Pulmonary artery endothelial cell (primary cell): ENCODE results near the gene CFL1. TPM values are rescaled to one million over a fixed set of nuclear protein-coding genes. Genes with fewer than 3 reads are reported as not detected.
A peak's percentile ranks its signal among the peaks of the same experiment; 100 is the strongest.
"Not testable (repeated sequence)": the region's sequence is repeated elsewhere in the genome, so short reads cannot be mapped to it uniquely, and the experiment has no call there.

ENCODE experiments used
- DNase-seq: peaks from one replicate; pipeline ENCODE4 v3.0.0-alpha.2; 2011; ENCODE audit warnings: low read depth, low spot score
- total RNA-seq: library from RNA; depleted of rRNA; stranded (reverse); fragments of >200 nt; gene quantifications from 2 replicates; pipeline ENCODE4 v1.2.3, GENCODE V29; 2014

Gene CFL1
- total RNA-seq, 1 donor from 2014 or later = 1,402 TPM

- no peak for DNase-seq
These were observed 14.2 kb downstream of the CFL1 start for GRCh38 chr11:65843811-65844210.

DNA sequence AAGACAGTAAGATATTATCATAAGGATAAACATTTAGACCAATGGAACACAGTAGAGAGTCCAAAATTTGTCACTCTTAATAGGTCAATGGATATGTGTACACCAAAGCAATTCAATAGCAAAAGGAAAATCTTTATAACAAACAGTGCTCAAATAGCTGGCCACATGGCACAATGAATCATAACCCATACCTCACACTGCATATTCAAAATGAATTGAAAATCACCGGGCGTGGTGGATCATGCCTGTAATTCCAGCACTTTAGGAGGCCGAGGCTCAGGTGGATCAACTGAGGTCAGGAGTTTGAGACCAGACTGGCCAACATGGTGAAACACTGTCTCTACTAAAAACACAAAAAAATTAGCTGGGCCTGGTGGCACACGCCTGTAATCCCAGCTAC, 15.8 kb downstream of the CFL1 start:
- no peak for DNase-seq

DNA sequence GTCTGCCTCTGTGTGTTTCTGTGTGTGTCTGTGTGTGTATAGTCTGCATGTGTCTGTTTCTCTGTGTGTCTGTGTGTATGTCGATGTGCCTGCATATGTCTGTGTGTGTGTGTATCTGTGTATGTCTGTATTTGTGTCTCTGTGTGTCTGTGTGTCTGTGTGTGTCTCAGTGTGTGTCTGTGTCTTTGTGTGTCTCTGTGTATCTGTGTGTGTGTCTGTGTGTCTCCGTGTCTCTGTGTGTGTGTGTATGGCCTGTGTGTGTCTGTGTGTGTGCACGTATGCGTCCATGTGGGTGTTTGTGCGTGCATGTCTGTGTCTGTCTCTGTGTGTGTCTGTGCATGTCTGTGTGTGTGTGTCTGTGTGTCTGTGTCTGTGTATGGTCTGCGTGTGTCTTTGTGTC, 23.8 kb downstream of the CFL1 start:
- DNase-seq = no peak

DNA sequence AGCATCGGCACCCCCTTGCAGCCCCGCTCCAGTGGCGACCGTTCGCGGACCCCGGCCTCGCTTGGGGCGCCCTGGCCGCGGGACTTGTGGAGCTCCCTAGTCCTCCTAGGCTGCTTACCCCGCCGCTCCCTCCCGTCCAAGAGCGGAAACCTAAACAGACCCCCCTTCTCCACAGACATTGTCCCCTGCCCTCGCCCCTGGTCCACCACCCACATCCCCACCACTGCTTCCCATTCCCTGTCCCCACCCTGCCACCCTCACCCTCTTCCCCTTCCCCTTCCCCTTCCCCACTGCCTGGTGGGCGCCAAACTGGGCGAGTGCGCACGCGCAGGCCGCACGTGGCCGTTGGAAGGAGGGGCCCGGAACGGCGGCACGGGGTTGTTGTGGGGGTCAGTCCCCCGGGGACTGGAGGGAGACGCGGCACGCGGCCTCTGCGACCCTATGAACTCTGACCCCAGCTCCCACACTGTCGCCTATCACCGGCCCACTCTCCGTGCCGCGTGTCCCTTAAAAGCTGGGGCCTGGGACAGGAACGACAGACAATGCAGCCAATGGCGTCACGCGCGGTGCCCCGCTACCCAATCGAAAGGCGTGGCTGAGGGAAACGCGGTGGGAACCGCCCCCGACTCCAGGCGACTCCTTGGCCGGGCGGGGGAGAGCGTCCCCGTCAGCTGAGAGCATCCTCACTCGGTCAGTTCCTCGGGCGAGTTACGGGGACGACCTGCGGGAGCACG, 24.5 kb downstream of the CFL1 start, which contains the start of gene SNX32:
Gene SNX32, plus strand, starts transcription at position 667 of the 734 bp plus-strand sequence. CDS start 103 bp downstream, outside the sequence.
- peak; percentile 75 for DNase-seq

- DNase-seq = not testable (repeated sequence)
These were observed 25.7 kb downstream of the CFL1 start for GRCh38 chr11:65832231-65832630.

GRCh38 chr11:65829459-65829858, 28.5 kb downstream of the CFL1 start:
- DNase-seq = no peak

DNA sequence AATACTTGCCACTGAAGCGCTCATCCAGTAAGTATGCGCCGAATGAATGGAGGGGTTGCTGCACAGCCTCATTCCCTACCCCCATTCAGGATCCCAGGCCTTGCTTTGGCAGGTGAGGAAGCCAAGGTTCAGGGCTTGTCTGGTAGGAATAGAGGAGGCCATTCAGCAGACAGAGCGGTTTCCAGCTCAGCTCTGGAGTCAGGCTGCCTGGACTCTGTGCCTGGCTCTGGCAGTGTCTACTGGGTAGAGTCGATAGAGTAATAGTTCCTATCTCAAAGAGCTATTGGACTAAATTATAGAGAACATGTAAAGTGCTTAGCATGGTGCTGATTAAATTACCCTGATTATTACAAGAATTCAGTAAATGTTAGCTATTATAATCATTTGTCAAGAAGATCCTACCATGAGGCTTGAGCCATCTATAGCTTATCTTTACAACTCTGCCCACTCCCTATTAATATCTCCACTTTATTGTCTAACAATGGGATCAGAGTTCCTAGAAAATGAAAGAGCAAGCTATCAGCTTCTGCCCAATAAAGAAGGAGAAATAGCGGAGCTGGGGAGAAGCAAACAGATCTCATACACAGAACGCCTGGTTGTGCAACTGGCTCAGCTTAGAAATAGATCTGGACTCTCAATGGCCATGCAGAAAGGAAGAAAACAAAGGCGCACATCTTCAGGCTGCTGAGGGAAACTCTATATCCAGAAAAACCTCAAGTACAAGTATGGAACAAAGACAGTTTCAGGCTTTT, 30.8 kb downstream of the CFL1 start:
- DNase-seq = no peak

DNA sequence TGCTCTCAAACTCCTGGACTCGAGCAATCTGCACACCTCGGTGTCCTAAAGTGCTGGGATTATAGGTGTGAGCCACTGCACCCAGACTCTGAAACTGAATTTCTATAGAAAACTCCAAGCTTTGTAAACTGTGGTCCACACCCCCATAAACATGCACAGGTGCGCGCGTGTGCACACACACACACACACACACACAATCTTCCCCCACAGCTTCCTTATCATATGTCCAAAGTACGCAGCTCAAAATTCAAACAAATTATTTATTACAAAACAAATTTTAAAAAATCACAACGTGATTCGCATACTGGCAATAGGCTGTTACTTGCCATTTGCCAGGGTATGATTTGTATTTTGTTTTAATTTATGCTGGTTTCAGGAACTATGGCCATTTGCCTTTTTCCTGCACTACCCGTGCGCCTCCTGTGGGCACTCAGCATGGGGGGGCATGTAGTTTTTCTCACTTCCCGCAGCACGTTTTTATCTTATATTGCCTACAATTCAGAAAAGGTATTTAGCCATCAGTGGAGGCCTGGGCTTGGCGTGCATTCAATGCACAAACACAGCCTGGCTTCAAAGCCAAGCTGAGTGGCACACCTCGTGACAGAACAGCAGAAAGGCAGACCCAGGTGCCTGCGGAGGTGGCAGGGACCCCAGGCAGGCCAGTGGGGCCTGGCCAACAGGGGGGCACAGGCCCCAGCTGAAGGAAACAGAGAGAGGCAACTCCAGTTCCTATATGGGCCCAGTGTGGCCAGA, 35.0 kb downstream of the CFL1 start:
- no peak for DNase-seq

DNA sequence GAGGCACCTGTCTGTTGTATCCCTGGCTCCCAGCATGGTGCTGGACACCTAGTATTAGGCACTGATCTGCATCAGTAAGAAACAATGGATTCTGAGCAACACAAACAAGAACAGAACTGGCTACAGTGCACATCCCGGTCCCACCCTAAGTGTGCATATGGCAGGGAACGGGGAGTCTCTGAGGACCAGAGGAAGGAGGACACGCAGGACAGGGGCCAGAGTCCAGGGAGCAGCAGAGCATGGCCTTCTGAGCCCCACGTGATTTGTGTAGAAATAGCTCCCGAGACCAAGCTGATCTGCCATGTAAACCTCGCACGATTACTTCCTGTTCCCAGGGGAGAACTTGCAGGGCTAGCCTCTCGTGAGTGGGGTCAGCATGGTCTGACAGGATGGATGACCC, 36.9 kb downstream of the CFL1 start:
- no peak for DNase-seq

DNA sequence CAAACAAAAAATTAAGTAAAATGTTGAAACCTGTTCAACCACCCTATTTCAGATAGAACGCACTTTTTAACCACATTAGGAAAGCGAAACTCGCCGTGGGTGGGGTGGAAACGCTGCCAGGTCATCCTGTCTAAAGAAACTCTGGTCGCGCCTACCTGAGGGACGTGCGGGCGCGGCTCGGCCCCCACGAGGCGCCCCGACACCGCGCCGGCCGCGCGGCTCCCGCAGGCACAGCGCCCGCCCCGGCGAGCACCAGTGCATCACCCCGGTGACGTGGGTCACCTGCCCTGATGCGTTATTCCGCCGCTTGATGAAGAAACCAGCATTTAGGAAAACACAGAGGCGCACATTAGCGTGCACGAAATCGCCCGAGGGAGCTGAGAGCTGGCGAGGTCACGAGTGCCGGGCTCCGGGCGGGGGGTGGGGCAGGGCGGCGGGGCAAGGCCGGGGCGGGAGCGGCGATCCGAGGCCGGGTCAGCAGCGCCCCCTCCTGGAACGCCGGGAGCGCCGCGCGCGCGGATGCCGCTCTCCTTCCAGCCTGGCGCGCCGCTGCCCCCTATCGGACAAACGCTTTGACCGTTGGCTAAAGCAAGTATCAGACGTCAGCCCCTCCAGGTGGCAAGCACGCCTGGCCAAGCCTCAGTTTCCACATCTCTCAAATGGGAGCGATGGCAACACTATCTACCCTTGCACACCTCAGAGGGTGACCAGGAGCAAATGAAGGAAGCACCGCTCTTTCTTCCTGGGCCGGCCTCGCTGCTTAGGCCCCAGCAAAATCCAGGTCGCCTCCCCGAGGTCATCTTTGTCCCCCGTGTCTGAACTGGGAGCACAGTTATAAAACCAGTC, 39.9 kb downstream of the CFL1 start:
- peak; percentile 35 for DNase-seq

DNA sequence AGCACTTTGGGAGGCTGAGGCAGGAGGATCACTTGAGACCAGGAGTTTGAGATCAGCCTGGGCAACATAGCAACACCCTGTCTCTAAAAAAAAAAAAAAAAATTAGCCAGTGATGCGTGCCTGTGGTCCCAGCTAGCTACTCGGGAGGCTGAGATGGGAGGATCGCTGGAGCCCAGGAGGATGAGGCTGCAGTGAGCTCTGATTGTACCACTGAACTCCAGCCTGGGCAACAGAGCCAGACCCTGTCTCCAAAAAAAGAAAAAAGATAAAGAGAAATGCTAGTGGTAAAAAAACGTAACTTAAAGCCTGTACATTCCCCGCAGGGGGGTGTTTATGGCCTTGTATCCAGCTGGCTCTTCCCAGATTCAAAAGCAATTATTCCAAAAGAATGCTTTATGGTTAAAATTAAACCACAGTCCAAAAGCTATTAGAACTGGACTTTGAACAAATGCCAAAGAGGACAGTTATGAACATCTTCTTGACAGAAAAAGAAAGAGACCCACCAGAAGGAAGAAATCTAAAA, 40.6 kb downstream of the CFL1 start:
- no peak for DNase-seq

DNA sequence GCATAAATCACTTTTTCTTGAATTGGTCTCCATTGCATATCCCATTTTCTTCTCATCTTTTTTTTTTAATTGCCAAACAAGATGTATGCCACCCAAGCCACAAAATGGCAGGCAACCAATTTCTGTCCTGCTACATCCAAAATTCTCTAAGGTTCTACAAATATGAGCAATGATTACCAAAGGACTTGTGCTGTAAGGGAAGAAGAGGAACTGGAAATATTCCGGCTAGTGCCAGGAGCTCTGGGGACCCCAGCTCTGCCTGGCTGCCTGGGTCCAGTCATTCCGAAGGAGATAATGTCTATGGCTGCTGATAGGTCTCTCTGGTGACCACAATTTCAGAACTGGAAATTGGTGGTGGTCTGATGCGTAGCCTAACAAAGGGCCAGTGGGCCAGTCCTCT, 41.3 kb downstream of the CFL1 start:
- DNase-seq = no peak

GRCh38 chr11:65814986-65815565, 42.9 kb downstream of the CFL1 start:
- DNase-seq = no peak

- DNase-seq = peak; percentile 20
These were observed 43.6 kb downstream of the CFL1 start for GRCh38 chr11:65814131-65814985.

DNA sequence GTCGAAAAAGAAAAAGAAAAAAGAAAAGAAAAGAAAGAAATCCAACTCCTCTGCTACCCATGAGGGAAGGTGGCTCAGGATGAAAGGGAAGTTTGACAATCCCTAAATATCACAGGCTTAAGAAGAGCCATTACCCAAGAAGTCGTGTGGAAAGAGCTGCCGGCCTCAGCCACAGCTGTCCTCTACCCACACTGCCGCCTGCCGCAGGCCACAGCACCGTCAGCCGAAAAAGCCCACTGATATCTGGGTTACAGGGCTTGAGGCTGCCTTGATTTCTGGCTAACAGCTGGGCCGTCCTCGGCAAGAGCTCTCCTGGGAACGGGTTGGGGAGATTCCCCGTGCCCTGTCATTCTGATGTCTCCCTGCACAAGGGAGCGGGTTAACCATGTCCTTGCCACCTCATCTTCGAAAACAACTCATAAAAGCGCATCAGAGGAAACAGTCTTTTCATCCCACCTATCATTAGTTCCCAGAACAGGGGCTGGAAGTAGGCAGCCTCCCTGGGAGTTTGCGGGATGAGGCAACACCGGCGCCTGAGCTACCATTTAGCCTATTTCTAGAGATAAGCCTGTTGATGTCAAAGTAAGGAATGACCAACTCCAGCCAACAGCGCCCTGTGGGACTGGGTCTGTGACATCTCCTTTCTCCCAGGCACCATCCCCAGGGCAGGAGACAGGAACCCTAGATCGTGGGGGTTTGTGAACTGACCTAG, 46.1 kb downstream of the CFL1 start:
- no peak for DNase-seq

GRCh38 chr11:65810046-65810868, 47.7 kb downstream of the CFL1 start:
- no peak for DNase-seq

DNA sequence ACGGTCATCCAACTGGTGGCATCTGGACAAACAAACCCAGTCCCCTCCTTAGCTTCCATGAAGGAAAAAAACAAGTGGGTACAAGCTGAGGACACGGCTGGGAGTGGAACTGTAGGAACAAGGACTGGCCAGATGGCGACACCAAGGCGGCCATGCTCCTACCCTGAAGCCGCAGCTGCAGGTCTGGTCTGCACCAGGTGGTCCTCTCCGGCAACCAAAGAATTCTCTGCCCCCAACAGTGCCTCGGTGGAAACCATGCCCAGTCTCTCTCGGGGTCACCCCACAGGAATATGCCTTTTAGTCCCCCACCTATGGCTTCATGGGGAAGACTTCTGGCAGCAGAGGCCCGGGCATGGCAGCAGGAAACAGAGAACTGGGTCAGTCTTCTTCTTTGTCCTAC, 48.5 kb downstream of the CFL1 start:
- no peak for DNase-seq

DNA sequence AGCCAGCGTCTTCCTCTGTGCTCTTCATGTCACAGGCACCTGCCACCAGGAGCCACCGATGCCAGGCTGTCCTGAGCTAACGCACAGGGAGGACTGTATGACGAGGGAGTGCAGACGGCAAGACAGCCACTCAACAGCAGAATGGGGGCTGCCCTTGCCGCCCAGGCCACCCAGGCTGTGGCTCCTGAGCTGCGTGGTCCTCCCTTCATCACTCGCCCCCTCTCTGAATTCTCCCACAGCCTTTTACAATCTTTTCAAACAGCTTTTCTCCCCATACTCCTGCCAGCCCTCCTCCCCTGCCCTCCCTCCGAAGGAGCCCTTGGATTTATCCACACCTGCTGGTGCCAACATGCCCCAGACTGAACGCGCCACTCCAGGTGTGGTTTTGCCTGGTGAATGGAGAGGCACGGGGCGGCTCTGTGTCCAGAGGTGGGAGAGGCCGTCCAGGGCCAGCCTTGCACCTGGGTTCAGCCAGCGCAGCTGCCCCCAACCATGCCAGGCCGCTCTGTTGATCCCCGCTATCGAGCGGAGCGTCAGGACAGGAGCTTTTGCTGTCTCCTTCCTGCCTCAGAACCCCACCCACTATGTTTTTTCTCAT, 49.1 kb downstream of the CFL1 start:
- DNase-seq = no peak
